ENCODE results near the gene EGFR.

Gene EGFR

GRCh38 chr7:55129541-55130394, 111.0 kb downstream of the EGFR start:
- Histone ChIP-seq H3K9me2 (replicated peaks; ENCODE audit: low read depth, low read length) (no peaks in the 10 kb centered on the region), H3K4me1 (ENCODE audit: insufficient read depth, low read length, poor library complexity, severe bottlenecking) (no peaks in the 10 kb centered on the region), H3K4me2 (ENCODE audit: low read depth, low read length, poor library complexity, severe bottlenecking) (no peak overlapping the region), H3K9ac (ENCODE audit: low read depth, low read length, poor library complexity, severe bottlenecking) (no peak overlapping the region), H3K4me3 (ENCODE audit: low read length, poor library complexity, severe bottlenecking) (no peak overlapping the region), H2AFZ (ENCODE audit: low read length) (no peak overlapping the region), H3K36me3 (ENCODE audit: insufficient read depth, low read length) (no peaks in the 10 kb centered on the region), H3K79me2 (ENCODE audit: insufficient read depth, low read length) (no peaks in the 10 kb centered on the region), H3K9me3 (ENCODE audit: insufficient read depth, low read depth, low read length) (no peaks in the 10 kb centered on the region), H4K20me1 (ENCODE audit: insufficient read depth, low read length, poor library complexity, severe bottlenecking) (no peaks in the 10 kb centered on the region), H3F3A (ENCODE audit: low read depth) (no peaks in the 10 kb centered on the region), H3K27me3 (ENCODE audit: insufficient read depth, low read length, poor library complexity, severe bottlenecking) (no peaks in the 10 kb centered on the region)
- TF ChIP-seq CTCF (conservative IDR thresholded peaks at IDR 0.05; ENCODE audit: low read length) (no peak), EZH2phosphoT487 (IDR thresholded peaks at IDR 0.05; ENCODE audit: borderline replicate concordance) (no peak)

GRCh38 chr7:55130395-55131141, 111.8 kb downstream of the EGFR start:
- no peaks in the 10 kb centered on the region for H3K36me3 ChIP-seq (ENCODE audit: insufficient read depth, low read length)
- H3K4me1 ChIP-seq (ENCODE audit: insufficient read depth, low read length, poor library complexity, severe bottlenecking), result no peaks in the 10 kb centered on the region
- H3K27me3 ChIP-seq (ENCODE audit: insufficient read depth, low read length, poor library complexity, severe bottlenecking), result no peaks in the 10 kb centered on the region
- TF ChIP-seq CTCF (conservative IDR thresholded peaks at IDR 0.05; ENCODE audit: low read length) (no peak), EZH2phosphoT487 (IDR thresholded peaks at IDR 0.05; ENCODE audit: borderline replicate concordance) (no peak)
- H3K4me2 ChIP-seq (ENCODE audit: low read depth, low read length, poor library complexity, severe bottlenecking), result no peak overlapping the region
- no peaks in the 10 kb centered on the region for H4K20me1 ChIP-seq (ENCODE audit: insufficient read depth, low read length, poor library complexity, severe bottlenecking)
- no peak overlapping the region for H3K4me3 ChIP-seq (ENCODE audit: low read length, poor library complexity, severe bottlenecking)
- no peak overlapping the region for H2AFZ ChIP-seq (ENCODE audit: low read length)
- no peaks in the 10 kb centered on the region for H3F3A ChIP-seq (ENCODE audit: low read depth)
- H3K9me3 ChIP-seq (ENCODE audit: insufficient read depth, low read depth, low read length), result no peaks in the 10 kb centered on the region
- no peak overlapping the region for H3K9ac ChIP-seq (ENCODE audit: low read depth, low read length, poor library complexity, severe bottlenecking)
- H3K9me2 ChIP-seq (replicated peaks; ENCODE audit: low read depth, low read length), result no peaks in the 10 kb centered on the region
- H3K79me2 ChIP-seq (ENCODE audit: insufficient read depth, low read length), result no peaks in the 10 kb centered on the region

DNA sequence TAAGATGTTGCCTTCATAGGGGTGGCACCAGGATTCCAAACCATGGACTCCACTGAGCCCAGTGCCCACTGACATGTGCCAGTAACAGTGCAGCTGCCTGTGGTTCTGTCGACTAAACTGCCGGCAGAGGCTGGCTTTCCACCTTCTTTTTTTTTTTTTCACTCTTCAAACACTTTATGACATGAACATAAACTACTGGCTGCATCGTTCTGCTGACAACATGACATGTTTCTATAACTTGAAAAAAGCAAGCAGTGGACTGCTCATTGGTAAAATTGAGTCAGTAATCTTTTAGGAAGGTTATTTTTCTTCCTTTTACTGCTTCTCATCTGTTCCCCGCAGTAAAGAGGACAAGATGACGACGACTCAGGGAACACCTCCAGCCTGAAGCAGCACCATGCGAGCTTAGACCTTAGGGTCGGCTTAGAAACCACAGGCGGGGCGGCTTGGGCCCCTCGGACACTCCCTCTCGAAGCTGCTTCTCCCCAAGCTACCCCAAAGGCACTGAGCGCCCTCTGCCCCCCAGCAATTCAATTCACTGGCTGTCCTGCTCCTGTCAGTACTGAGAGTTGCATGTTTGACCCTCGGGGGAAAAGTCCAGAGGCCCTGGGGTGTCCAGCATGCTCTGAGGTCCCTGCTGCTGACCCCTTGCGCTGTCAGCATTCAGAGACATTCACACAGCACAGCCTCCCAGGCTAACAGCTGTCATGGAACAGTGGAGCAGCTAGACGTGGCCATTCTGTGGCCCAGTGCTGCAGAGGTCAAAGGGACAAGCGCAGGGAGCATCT, 112.5 kb downstream of the EGFR start:
- H3F3A ChIP-seq (ENCODE audit: low read depth), result no peaks in the 10 kb centered on the region
- H3K4me2 ChIP-seq (ENCODE audit: low read depth, low read length, poor library complexity, severe bottlenecking), result no peak overlapping the region
- H2AFZ ChIP-seq (ENCODE audit: low read length), result no peak overlapping the region

More for the DNA sequence above, 112.5 kb downstream of the EGFR start:
- Histone ChIP-seq H3K4me1 (ENCODE audit: insufficient read depth, low read length, poor library complexity, severe bottlenecking) (no peaks in the 10 kb centered on the region), H3K9me3 (ENCODE audit: insufficient read depth, low read depth, low read length) (no peaks in the 10 kb centered on the region), H4K20me1 (ENCODE audit: insufficient read depth, low read length, poor library complexity, severe bottlenecking) (no peaks in the 10 kb centered on the region), H3K9me2 (replicated peaks; ENCODE audit: low read depth, low read length) (no peaks in the 10 kb centered on the region), H3K27me3 (ENCODE audit: insufficient read depth, low read length, poor library complexity, severe bottlenecking) (no peaks in the 10 kb centered on the region), H3K4me3 (ENCODE audit: low read length, poor library complexity, severe bottlenecking) (no peak overlapping the region), H3K36me3 (ENCODE audit: insufficient read depth, low read length) (no peaks in the 10 kb centered on the region), H3K79me2 (ENCODE audit: insufficient read depth, low read length) (no peaks in the 10 kb centered on the region), H3K9ac (ENCODE audit: low read depth, low read length, poor library complexity, severe bottlenecking) (no peak overlapping the region)
- TF ChIP-seq EZH2phosphoT487 (IDR thresholded peaks at IDR 0.05; ENCODE audit: borderline replicate concordance) (no peak), CTCF (conservative IDR thresholded peaks at IDR 0.05; ENCODE audit: low read length) (no peak)

All from Loucy (cell line).